RWPE1 (cell line): ENCODE data around the gene SLC4A2.
"Not testable (repeated sequence)": the region's sequence is repeated elsewhere in the genome, so short reads cannot be mapped to it uniquely, and the experiment has no call there.

ENCODE experiments used
- CTCF ChIA-PET: fragments of 350-600 bp; sonication (Branson Sonifier 250); formaldehyde crosslinking; extraction: SDS; loops from one replicate; lab custom pipeline; 2021; lab: Yijun Ruan, JAX
- POLR2A ChIA-PET: fragments of 400-600 bp; formaldehyde crosslinking; extraction: SDS; loops from one replicate; lab custom pipeline; 2020; ENCODE audit warnings: antibody characterized with exemption; ENCODE audit not compliant: low non-redundant PET; lab: Yijun Ruan, JAX
- DNase-seq: peaks from one replicate; pipeline ENCODE4 v3.0.0; 2012; ENCODE audit warnings: low spot score
- H3K27ac ChIP-seq: fragments of 450-650 bp; 2 replicates; pipeline ENCODE4 v1.5.1; 2017
- TF ChIP-seq, protein P1 (sequence below): fragments of 450-650 bp; conservative IDR thresholded peaks from 2 replicates; pipeline ENCODE4 v1.5.1; 2017; ENCODE audit warnings: low read depth, mild to moderate bottlenecking

The SLC4A2 gene

DNA sequence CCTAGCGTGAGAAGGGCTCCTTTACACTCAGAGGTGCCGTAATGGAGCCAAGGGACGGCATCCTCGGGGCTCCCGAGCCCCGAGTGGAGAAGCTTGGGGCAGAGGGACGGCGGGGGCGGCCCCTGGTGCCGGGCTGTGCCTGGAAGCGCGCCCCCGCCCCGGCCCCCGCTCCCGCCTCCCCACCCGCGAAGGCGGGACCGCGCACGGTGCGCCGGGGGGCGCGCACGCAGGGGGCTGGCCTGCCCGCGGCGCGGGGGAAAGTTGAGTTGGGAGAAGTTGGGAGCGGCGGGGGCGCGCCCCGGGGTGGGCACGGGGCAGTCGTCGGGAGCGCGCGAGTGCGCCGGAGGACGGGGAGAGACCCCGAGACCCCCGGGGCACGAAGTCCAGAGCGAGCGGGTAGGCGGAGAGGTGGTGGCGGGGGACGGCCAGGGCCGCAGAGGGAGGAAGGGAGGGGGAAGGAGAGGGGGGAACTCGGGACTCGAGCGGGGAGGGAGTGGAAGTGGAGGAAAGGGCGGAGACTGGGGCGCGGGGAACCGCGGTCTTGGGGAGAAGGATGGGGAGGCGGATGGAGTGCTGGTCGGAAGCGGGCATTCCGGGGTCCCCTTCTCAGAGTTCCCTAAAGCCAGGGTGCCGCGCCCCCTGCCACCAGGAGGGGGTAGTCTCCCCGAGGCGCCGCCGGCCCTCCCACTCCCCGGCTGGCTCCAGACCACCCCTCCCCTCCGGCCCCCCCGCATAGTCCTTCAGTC, at the start of gene SLC4A2:
Gene SLC4A2 (plus strand): TSS at position 223 of the 746 bp plus-strand sequence. CDS start 2,399 bp downstream, outside the sequence.
- H3K27ac ChIP-seq, result peak within 1 kb of the TSS; percentile 96
- ChIA-PET POLR2A (no interaction called here), CTCF (interaction anchor here (0.6 kb wide), 1 partner anchor 15 kb away, joined by 3 read pairs; no protein-coding TSS in a partner anchor)
- TF ChIP-seq, protein P1, sequence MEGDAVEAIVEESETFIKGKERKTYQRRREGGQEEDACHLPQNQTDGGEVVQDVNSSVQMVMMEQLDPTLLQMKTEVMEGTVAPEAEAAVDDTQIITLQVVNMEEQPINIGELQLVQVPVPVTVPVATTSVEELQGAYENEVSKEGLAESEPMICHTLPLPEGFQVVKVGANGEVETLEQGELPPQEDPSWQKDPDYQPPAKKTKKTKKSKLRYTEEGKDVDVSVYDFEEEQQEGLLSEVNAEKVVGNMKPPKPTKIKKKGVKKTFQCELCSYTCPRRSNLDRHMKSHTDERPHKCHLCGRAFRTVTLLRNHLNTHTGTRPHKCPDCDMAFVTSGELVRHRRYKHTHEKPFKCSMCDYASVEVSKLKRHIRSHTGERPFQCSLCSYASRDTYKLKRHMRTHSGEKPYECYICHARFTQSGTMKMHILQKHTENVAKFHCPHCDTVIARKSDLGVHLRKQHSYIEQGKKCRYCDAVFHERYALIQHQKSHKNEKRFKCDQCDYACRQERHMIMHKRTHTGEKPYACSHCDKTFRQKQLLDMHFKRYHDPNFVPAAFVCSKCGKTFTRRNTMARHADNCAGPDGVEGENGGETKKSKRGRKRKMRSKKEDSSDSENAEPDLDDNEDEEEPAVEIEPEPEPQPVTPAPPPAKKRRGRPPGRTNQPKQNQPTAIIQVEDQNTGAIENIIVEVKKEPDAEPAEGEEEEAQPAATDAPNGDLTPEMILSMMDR, result peak; percentile 63
- DNase-seq, result peak; percentile 81

DNA sequence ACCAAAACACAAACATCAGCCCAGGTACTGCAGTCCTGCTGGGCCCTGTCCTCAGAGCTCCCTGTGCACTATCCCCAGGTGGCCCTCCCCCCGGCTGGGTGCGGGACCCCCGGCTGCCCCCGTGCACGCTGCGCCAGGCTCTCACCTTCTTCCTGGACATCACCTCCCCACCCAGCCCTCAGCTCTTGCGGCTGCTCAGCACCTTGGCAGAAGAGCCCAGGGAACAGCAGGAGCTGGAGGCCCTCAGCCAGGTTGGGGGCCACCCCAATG, 49.4 kb upstream of the SLC4A2 start:
- DNase-seq, result no peak
- H3K27ac ChIP-seq, result no peak overlapping the region
- ChIA-PET CTCF (interaction anchor here (0.6 to 1.3 kb wide), 2 partner anchors 9 to 18 kb away, joined by 3 to 5 read pairs; partner anchors contain the start of gene ABCB8), POLR2A (no interaction called here)
- TF ChIP-seq, protein P1, result no peak

DNA sequence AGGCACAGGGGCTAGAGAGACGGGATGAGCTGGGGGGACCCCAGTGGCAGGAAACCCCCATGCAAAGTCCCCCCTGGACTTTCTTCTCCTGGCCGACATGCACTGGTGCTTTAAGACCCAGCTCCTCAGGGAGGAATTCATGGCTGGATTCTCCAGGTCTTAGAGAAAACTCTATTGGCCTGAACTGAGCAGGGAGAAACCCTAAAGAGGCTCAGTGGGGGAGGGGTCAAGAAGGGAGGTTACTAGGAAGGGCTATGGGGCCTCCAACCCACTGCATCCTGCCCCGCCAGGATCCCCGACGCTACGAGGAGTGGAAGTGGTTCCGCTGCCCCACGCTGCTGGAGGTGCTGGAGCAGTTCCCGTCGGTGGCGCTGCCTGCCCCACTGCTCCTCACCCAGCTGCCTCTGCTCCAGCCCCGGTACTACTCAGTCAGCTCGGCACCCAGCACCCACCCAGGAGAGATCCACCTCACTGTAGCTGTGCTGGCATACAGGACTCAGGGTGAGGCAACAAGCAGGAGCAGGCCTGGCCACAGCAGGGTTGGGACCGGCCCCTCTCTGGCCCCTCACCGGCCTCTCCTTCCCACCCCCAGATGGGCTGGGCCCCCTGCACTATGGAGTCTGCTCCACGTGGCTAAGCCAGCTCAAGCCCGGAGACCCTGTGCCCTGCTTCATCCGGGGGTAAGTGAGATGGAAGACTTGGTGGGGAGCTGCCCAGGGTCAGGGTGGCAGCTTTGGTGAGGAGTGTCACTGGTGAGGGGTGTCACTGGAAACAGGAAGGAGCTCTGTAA, 48.9 kb upstream of the SLC4A2 start:
- ChIA-PET POLR2A (no interaction called here), CTCF (interaction anchor here (0.6 to 1.3 kb wide), 2 partner anchors 8 to 18 kb away, joined by 3 to 5 read pairs; partner anchors contain the start of gene ABCB8)
- no peak overlapping the region for H3K27ac ChIP-seq
- DNase-seq, result no peak
- TF ChIP-seq, protein P1, result no peak

- ChIA-PET POLR2A (no interaction called here), CTCF (no interaction called here)
- TF ChIP-seq, protein P1, result no peak
- no peak for DNase-seq
- H3K27ac ChIP-seq, result no peak overlapping the region
These were observed 48.3 kb upstream of the SLC4A2 start for GRCh38 chr7:151011097-151011409.

DNA sequence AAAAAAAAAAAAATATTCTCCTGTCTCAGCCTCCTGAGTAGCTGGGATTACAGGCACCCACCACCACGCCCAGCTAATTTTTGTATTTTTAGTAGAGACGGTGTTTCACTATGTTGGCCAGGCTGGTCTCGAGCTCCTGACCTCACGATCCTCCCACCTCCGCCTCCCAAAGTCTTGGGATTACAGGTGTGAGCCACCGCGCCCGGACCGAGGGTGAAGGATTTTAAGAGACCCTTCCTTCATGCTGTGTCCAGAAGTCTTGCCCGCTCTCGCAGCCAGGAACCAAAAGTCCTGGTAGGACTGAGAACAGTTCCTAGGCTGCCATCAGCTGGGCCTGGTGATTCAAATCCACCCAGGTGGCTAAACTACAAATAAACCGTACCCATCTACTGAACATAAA, 47.8 kb upstream of the SLC4A2 start:
- POLR2A ChIA-PET, DNase-seq, H3K27ac ChIP-seq, CTCF ChIA-PET: not testable (repeated sequence)

DNA sequence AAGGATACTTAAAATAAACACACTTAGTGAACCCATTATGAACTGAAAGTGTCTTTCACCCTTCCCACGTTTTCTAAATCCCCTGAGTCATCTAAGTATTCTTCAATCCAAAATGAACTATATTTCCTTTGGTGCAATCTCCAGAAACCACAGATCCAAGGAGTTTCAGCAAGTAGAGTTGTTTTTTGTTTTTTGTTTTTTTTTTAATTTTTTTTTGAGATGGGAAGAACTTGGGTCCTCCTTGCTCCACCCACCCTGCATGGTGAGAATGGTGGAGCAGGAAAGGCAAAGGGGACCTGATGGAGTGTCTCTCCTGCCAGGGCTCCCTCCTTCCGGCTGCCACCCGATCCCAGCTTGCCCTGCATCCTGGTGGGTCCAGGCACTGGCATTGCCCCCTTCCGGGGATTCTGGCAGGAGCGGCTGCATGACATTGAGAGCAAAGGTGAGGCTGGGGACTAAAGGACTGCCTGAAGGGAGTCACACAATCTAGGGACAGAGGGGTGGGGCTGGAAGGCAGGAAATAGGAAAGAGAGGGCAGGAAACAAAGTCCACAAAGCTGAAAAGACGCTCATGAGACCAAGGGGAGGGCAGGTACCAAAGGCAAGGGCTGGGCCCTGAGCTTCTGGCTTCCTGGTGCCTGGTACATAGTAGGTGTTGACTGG, 47.2 kb upstream of the SLC4A2 start:
- TF ChIP-seq, protein P1, result no peak
- CTCF ChIA-PET, result interaction anchor here (0.9 to 1.1 kb wide), 2 partner anchors 10 to 99 kb away, joined by 3 read pairs; no protein-coding TSS in a partner anchor
- POLR2A ChIA-PET, result no interaction called here
- peak overlapping the region; percentile 7; the same call in 1 of the 2 replicates for H3K27ac ChIP-seq
- DNase-seq, result no peak
